ACHN (cell line): ENCODE measurements around the gene DENND6B.
"Not testable (repeated sequence)": the region's sequence is repeated elsewhere in the genome, so short reads cannot be mapped to it uniquely, and the experiment has no call there.

ENCODE experiments used
- DNase-seq: peaks from one replicate; pipeline ENCODE4 v3.0.0-alpha.2; 2015
- in situ Hi-C: cut with HindIII; loops from 2 replicates; pipeline ENCODE4 v1.10.0; 2017; ENCODE audit warnings: low sequenced_read_pairs, low pct_ligation_motif_present, low pct_unique_long_range_greater_than_20kb

The DENND6B gene, protein sequence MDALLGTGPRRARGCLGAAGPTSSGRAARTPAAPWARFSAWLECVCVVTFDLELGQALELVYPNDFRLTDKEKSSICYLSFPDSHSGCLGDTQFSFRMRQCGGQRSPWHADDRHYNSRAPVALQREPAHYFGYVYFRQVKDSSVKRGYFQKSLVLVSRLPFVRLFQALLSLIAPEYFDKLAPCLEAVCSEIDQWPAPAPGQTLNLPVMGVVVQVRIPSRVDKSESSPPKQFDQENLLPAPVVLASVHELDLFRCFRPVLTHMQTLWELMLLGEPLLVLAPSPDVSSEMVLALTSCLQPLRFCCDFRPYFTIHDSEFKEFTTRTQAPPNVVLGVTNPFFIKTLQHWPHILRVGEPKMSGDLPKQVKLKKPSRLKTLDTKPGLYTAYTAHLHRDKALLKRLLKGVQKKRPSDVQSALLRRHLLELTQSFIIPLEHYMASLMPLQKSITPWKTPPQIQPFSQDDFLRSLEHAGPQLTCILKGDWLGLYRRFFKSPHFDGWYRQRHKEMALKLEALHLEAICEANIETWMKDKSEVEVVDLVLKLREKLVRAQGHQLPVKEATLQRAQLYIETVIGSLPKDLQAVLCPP

DNA sequence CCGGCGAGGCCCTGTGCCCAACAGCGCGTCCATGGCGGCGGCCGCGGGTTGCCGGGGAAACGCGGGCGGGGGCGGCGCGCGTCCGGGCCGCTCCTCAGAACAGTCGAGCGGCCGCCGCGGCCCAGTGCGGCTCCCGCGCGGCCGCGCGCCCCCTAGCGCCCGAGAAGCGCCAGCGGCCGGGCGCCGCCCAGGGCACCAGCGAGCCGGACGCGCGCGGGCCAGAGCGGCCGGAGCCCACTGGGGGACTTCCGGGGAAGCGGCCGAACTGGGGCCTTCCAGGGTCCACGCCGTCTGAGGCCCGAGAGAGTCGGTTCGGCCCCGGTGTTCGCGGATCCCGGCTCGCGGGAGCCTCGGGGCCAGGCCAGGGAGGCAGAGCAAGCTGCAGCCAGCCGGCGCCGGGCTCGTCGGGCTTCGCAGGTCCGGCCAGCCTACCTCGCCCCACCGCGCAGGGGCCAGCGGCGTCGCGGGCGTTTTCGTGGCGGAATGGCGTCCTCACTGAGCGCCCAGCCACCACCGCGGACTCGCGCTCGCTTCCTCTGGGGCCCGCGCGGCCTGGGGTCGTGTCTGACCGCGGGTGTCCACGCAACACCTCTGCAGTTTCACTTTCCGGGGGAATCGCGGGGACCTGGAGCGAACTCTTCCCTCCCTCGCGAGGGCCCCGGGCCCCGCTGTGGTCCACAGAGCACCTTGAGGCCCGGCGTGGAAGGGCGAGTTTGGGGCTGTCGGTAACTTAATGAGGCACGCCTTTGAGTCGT is at the start of gene DENND6B:
TSS of gene DENND6B (minus strand) at position 57 of the 755 bp plus-strand sequence. CDS start at position 33, 24 bp downstream.
- peak; percentile 77 for DNase-seq
- in situ Hi-C loops = no loop called here

DNA sequence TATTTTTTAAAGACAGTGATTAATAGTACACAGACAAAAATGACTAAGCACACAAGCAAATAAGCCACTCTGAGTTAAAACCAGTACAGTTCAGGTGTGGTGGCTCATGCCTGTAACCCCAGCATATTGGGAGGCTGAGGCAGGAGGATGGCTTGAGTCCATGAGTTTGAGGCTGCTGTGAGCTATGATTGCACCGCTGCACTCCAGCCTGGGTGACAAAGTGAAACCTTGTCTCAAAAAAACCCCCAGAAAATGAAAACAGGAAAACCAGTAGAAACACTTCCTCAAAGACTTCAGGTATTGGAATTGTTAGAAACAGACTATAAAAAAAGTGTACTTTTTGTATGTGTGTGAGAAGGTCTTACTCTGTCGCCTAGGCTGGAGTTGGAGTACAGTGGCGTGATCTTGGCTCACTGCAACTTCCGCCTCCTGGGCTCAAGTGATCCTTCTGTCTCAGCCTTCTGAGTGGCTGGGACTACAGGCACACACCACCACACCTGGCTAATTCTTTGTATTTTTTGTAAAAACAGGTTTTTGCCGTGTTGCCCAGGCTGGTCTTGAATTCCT is 49.4 kb upstream of the DENND6B start:
- DNase-seq = no peak
- in situ Hi-C loops = no loop called here

DNA sequence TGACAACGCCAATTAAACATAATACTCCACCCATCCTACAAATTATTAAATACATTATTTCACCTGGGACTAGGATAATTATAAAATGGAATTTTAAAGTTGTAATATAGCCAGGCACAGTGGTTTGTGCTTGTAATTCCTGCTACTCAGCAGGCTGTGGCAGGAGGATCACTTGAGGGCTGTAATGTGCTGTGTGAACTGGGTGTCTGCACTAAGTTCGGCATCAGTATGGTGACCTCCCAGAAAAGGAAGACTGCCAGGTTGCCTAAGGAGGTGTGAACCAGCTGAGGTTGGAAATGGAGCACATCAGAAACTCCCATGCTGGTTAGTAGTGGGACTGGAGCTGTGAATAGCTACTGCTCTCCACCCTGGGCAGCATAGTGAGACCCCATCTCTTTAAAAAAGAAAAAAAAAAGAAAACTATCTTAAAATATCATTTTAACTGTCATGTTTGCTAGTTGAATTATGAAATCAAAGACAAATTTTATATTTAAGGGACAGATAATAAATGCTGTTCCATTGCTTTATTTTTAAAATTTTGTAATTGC is 44.4 kb upstream of the DENND6B start:
- no peak for DNase-seq
- in situ Hi-C loops = no loop called here

DNA sequence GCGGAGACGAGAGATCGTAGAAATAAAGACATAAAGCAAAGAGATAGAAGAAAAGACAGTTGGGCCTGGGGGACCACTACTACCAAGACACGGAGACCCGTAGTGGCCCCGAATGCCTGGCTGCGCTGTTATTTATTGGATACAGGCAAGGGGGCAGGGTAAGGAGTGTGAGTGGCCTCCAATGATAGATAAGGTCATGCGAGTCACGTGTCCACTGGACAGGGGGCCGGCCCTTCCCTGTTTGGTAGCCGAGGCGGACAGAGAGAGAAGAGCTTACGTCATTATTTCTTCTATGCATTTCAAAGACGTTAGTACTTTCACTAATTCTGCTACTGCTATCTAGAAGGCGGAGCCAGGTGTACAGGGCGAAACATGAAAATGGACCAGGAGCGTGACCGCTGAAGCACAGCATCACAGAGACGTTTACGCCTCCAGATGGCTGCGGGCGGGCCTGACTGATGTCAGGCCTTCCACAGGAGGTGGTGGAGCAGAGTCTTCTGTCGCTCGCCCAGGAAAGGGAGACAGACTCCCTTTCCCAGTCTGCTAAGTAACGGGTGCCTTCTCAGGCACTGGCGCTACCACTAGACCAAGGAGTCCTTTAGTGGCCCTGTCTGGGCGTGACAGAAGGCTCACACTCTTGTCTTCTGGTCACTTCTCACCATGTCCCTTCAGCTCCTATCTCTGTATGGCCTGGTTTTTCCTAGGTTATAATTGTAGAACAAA is 41.1 kb upstream of the DENND6B start:
- in situ Hi-C loops = no loop called here
- DNase-seq = no peak

DNA sequence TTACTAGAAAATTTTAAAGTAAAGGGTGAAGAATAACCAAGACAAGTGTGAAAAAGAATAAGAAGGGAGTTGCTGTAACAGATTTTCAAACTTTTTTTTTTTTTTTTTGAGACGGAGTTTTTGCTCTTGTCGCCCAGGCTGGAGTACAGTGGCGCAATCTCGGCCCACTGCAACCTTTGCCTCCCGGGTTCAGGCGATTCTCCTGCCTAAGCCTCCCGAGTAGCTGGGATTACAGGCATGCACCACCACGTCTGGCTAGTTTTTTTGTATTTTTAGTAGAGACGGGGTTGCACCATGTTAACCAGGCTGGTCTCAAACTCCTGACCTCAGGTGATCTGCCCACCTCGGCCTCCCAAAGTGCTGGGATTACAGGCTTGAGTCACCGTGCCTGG is 37.0 kb upstream of the DENND6B start:
- DNase-seq, in situ Hi-C loops: not testable (repeated sequence)

DNA sequence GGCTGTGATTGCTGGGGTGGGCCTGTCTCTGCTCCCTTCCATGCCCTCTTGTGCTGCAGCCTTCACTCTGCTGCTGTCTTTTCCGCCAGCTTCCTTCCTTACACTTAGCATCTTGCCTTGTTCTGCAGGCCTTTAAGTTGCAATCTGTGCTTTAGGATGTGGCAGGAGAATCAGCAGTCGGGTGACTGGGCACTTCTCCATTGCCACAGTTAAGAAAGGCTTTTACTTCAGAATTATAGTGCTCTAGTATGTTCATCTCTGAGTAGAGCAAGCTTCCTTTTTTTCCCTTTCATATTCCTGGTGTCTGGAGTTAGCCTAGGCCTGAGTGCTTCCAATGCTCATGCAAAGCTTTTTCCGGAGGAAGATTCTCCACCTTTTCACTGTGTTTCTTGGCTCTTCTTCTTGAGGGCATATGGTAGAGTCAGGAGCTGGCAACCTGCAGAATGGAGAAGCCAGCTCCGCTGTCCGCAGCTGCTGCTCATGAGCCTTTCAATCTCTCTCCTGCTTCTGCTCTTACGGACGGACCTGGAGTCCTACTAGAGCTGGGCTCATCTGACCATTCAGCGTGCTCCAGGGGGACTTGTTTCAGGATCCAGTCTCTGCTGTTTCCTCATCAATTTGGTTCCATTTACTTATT is 36.5 kb upstream of the DENND6B start:
- in situ Hi-C loops = no loop called here
- DNase-seq = no peak

DNA sequence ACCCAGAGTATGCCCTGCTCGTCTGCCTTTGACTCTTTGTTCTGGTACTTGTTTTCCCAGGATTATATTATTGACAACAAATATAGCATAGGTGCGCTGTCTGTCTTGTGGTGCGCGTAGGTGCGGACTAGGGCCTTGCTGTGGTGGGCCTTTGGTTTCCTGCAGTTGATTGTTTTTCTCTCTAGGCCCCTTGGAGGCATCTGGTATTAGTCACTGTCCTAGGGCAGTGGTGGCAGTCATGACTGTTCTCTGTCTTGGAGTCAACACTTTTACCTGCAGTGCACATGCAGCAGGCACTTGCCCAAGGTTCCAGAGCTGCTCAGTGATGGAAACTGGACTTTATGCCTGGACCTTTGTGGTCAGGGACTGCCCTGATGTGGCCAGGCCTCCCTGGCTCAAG is 34.9 kb upstream of the DENND6B start:
- in situ Hi-C loops = no loop called here
- DNase-seq = no peak

DNA sequence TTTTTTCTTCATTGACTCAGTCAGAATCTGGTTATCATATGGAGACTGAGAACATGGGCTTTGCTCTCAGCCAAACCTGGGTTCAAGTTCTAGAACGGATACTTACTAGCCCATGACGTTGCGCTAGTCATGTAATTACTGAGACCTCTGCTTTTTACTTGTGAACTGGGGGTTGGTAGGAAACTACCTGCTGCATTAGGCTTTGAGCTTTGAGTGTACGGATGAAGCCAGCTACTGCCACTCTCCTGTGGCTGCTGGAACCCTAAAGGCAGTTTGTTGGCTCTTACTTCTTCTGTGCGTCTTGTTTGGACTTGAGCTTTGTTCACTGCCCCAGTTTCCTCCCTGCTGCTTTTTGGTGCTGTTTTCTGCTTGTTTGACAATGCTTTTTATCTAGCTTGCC is 34.4 kb upstream of the DENND6B start:
- in situ Hi-C loops = no loop called here
- no peak for DNase-seq

DNA sequence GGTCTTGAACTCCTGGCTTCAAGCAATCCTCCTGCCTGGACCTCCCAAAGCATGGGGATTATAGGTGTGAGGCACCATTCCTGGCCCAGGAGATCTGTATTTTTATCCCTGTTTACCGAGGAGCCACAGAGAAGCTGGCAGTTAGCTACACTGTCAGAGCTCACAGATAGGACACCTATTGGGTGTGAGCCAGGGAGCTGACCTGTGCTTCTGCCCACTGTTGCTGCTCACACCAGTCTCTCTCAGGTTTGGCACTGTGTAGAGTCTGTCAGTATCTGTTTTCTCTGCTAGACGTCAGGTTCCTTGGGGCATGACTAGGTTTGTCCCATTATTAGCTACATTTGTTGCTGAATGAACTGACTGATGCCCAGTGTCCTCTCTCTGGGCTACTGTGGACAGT is 33.8 kb upstream of the DENND6B start:
- no peak for DNase-seq
- in situ Hi-C loops = no loop called here

DNA sequence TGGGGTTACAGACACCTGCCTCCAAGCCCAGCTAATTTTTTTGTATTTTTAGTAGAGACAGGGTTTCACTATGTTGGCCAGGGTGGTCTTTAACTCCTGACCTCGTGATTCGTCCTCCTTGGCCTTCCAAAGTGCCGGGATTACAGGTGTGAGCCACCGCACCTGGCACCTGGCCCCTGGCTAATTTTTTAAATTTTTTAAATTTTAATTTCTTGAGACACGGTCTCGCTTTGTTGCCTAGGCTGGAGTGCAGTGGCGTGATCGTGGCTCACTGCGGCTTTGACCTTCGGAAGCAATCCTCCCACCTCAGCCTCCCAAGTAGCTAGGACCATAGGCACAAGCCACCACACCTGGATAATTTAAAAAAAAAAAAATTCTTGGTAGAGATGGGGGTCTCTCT is 30.9 kb upstream of the DENND6B start:
- in situ Hi-C loops = no loop called here
- DNase-seq = no peak

DNA sequence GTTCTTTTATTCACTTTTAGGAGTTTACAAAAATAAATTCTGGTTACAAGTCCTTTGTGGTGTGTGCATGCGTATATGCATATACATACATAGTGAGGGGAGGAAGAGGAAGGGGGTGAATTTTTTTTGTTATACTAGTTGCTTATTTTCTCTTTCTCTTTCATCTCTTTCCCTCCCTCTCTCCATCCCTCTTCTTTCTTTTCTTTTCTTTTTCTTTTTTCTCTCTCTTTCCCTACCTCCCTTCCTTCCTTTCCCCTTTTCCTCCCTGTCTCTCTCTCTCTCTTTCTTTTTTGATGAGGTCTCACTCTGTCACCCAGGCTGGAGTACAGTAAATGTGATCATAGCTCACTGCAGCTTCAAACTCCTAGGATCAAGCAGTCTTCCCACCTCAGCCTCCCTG is 30.4 kb upstream of the DENND6B start:
- in situ Hi-C loops = no loop called here
- no peak for DNase-seq

DNA sequence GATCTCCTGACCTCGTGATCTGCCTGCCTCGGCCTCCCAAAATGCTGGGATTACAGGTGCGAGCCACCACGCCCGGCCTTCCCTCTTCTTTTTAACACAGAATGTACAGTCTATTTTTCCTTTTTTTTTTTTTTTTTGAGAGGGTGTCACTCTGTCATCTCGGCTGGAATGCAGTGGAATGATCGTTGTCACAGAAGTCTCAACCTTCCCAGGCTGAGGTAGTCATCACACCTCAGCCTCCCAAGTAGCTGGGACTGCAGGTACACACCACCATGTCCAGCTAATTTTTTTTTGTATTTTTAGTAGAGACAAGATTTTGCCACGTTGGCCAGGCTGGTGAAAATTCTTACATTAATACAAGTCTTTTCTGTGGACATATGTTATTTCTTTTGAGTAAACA is 29.4 kb upstream of the DENND6B start:
- DNase-seq = no peak
- in situ Hi-C loops = no loop called here

DNA sequence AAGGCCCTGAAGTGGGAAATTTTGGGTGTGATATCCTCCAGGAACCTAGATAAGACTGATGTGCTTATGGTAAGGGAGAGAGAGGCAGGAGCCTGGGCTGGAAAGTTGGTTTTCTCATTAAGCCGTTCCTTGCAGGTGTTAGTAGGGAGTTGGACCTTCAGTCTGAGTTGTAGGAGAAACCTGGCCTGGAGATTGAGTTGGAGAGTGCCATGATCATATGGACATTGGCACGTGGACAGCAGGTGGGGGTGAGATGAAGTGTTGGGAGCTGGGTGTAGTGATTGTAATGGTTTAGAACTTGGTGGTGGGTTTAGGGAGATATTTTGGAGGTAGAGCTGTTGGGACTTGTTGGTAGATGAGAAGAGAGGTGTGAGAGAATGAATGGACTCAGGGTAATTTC is 21.2 kb upstream of the DENND6B start:
- in situ Hi-C loops = no loop called here
- DNase-seq = no peak

DNA sequence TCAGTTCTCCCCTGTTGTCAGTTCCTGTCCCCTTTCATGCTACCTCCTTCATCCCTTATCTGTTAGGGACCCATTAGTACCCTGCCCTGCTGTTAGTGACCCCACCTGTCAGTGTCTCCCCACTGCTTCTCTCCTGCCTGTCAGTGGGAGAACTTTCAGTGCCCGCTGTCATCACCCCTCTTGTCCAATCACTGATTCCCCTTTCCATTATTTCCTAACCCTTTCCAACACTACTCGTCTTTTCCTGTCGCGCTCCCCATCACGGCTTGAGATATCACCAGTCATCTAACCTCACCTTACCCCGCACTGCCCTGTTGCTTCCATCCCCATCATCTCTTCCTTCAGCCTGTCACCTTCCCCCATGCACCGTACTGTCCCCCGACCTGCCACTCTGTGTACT is 20.3 kb upstream of the DENND6B start:
- in situ Hi-C loops = no loop called here
- DNase-seq = no peak

DNA sequence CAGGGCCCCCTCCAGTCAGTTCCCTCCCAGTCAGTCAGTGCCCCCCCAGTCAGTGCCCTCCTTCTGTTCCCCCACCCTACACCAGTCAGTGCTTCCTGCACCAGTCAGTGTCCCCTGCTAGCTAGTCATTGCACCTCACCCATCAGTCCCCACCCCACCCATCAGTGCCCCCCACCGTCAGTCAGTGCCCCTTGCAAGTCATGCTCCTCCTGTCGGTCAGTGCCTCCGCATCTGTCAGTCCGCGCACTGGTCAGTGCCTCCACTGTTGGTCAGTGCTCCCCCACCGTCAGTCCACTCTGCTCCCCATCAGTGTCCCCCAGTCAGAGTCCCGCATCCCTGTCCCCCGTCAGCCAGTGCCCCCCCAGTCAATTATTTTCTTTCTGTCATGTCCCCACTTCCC is 19.7 kb upstream of the DENND6B start:
- in situ Hi-C loops = no loop called here
- no peak for DNase-seq

DNA sequence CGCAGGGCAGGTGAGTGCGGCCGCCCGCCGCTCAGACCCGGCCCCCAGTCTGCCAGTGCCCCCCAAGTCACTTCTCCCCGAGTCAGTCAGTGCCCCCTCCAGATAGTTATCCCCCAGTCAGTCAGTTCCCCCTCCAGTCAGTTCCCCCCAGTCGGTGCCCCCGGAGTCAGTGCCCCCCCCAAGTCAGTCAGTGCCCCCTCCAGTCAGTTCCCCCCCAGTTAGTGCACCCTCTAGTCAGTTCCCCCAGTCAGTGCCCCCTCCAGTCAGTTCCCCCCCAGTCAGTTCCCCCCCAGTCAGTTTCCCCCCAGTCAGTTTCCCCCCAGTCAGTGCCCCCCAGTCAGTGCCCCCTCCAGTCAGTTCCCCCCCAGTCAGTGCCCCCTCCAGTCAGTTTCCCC is 16.7 kb upstream of the DENND6B start:
- in situ Hi-C loops = no loop called here
- DNase-seq = no peak

DNA sequence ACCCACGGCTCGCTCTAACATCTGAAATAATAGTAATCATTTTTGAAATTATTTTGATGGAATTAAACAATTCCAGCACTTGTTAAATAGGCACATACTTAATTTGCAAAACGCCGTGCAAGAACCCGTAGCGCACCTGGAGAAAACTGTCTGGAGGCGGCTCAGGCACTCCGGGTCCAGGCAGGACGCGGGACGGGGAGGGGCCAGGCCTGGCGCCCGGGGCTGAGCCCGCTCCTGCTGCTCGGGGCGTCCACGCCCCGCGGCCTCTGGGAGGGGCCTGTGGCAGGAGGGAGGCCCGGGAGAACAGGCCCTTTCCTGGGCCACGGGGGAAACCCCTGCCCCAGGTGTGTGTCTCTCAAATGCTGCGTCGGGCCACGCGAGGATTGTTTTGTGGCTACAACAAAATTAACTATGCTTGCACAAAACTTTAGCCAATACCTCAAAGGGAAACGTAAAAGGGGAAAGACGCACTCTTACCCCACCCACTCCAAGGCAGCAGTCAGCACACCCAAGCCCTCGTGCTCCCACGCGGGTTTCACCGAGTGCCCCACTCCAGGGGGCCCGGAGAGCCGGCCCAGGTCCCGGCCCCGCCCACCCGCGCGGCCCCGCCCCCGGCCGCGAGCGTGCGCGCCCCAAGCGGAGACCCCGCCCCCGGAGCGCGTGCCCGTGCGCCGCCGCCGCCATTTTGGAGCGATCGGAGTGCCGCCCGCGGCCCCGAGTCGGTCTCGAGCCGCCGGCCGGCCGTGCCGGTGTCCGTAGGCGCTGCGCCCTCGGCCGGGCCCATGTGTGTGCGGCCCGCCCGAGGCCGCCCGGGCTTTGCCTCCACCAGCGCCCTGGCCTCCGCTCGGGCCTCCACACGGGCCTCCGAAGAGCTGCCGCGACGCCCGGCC is 16.1 kb upstream of the DENND6B start, which contains the start of gene PPP6R2:
TSS of gene PPP6R2 (plus strand) at position 677 of the 890 bp plus-strand sequence. CDS start 50,582 bp downstream, outside the sequence.
- in situ Hi-C loops = no loop called here
- peak; percentile 68 for DNase-seq
